ENCODE measurements around the gene SERINC5.
"Not testable (repeated sequence)": the region's sequence is repeated elsewhere in the genome, so short reads cannot be mapped to it uniquely, and the experiment has no call there.

Gene SERINC5

GRCh38 chr5:80105698-80106439 is 150.0 kb downstream of the SERINC5 start:
- H3K4me3 Mint-ChIP-seq: no peak overlapping the region
- no peak overlapping the region for H3K27ac Mint-ChIP-seq
- ATAC-seq (ENCODE audit: low read depth): no peak
- no peaks in the 10 kb centered on the region for H3K9me3 Mint-ChIP-seq
- no peaks in the 10 kb centered on the region for H3K36me3 Mint-ChIP-seq
- no peak for DNase-seq (ENCODE audit: low spot score in 2 of 2)
- H3K4me1 Mint-ChIP-seq: peaks cover 7% of the 10 kb centered on the region
- H3K27me3 Mint-ChIP-seq: peaks cover 6% of the 10 kb centered on the region

GRCh38 chr5:80103371-80103770 is 152.5 kb downstream of the SERINC5 start:
- Mint-ChIP-seq H3K36me3 (no peaks in the 10 kb centered on the region), H3K4me3 (no peak overlapping the region), H3K27me3 (peaks cover 4% of the 10 kb centered on the region), H3K4me1 (peaks cover 2% of the 10 kb centered on the region), H3K27ac (no peak overlapping the region), H3K9me3 (no peaks in the 10 kb centered on the region)
- ATAC-seq (ENCODE audit: low read depth) (no peak), DNase-seq (ENCODE audit: low spot score in 2 of 2) (no peak)

- Mint-ChIP-seq H3K4me1 (peaks cover 2% of the 10 kb centered on the region), H3K36me3 (no peaks in the 10 kb centered on the region), H3K27ac (no peak overlapping the region), H3K9me3 (no peaks in the 10 kb centered on the region), H3K27me3 (peaks cover 4% of the 10 kb centered on the region), H3K4me3 (no peak overlapping the region)
- no peak for ATAC-seq (ENCODE audit: low read depth)
- no peak for DNase-seq (ENCODE audit: low spot score in 2 of 2)
Measured at GRCh38 chr5:80101993-80102392, 153.9 kb downstream of the SERINC5 start.

- ATAC-seq (ENCODE audit: low read depth) (no peak), DNase-seq (ENCODE audit: low spot score in 2 of 2) (no peak)
- Mint-ChIP-seq H3K9me3 (no peaks in the 10 kb centered on the region), H3K27ac (no peak overlapping the region), H3K27me3 (no peaks in the 10 kb centered on the region), H3K4me3 (no peak overlapping the region), H3K36me3 (no peaks in the 10 kb centered on the region), H3K4me1 (no peaks in the 10 kb centered on the region)
Measured at GRCh38 chr5:80097451-80097850, 158.4 kb downstream of the SERINC5 start.

- Mint-ChIP-seq H3K27ac (peak overlapping the region; percentile 54), H3K36me3 (no peaks in the 10 kb centered on the region), H3K27me3 (no peaks in the 10 kb centered on the region), H3K9me3 (no peaks in the 10 kb centered on the region), H3K4me3 (no peak overlapping the region), H3K4me1 (no peaks in the 10 kb centered on the region)
- DNase-seq (ENCODE audit: low spot score in 2 of 2) (no peak), ATAC-seq (ENCODE audit: low read depth) (no peak)
Measured at GRCh38 chr5:80094236-80094738, 161.6 kb downstream of the SERINC5 start.

- H3K27me3 Mint-ChIP-seq: no peaks in the 10 kb centered on the region
- no peaks in the 10 kb centered on the region for H3K36me3 Mint-ChIP-seq
- no peaks in the 10 kb centered on the region for H3K9me3 Mint-ChIP-seq
- H3K27ac Mint-ChIP-seq: no peak overlapping the region
- H3K4me1 Mint-ChIP-seq: no peaks in the 10 kb centered on the region
- DNase-seq (ENCODE audit: low spot score in 2 of 2) (no peak), ATAC-seq (ENCODE audit: low read depth) (no peak)
- no peak overlapping the region for H3K4me3 Mint-ChIP-seq
Measured at GRCh38 chr5:80093796-80094195, 162.1 kb downstream of the SERINC5 start.

GRCh38 chr5:80092486-80093107 is 163.3 kb downstream of the SERINC5 start:
- no peaks in the 10 kb centered on the region for H3K4me1 Mint-ChIP-seq
- H3K4me3 Mint-ChIP-seq: no peak overlapping the region
- no peak for ATAC-seq (ENCODE audit: low read depth)
- H3K27ac Mint-ChIP-seq: no peak overlapping the region
- H3K9me3 Mint-ChIP-seq: no peaks in the 10 kb centered on the region
- H3K36me3 Mint-ChIP-seq: no peaks in the 10 kb centered on the region
- no peaks in the 10 kb centered on the region for H3K27me3 Mint-ChIP-seq
- DNase-seq (ENCODE audit: low spot score in 2 of 2): no peak

- DNase-seq (ENCODE audit: low spot score in 2 of 2): peak; percentile 32 to 49
- not testable (repeated sequence) for H3K27me3 Mint-ChIP-seq, H3K9me3 Mint-ChIP-seq, H3K36me3 Mint-ChIP-seq, H3K4me3 Mint-ChIP-seq, H3K27ac Mint-ChIP-seq, H3K4me1 Mint-ChIP-seq
- ATAC-seq (ENCODE audit: low read depth): peak; percentile 60
Measured at GRCh38 chr5:80091792-80092192, 164.1 kb downstream of the SERINC5 start.

- ATAC-seq (ENCODE audit: low read depth) (no peak), DNase-seq (ENCODE audit: low spot score in 2 of 2) (no peak)
- Mint-ChIP-seq H3K4me1 (no peaks in the 10 kb centered on the region), H3K27ac (no peak overlapping the region), H3K4me3 (no peak overlapping the region), H3K9me3 (no peaks in the 10 kb centered on the region), H3K27me3 (peaks cover under 1% of the 10 kb centered on the region), H3K36me3 (no peaks in the 10 kb centered on the region)
Measured at GRCh38 chr5:80090884-80091166, 165.0 kb downstream of the SERINC5 start.

GRCh38 chr5:80083101-80083890 is 172.6 kb downstream of the SERINC5 start:
- ATAC-seq (ENCODE audit: low read depth) (peak; percentile 73), DNase-seq (ENCODE audit: low spot score in 2 of 2) (peak; percentile 30 to 47)
- peak overlapping the region; percentile 36 for H3K27ac Mint-ChIP-seq
- no peaks in the 10 kb centered on the region for H3K9me3 Mint-ChIP-seq
- H3K4me1 Mint-ChIP-seq: peaks cover 3% of the 10 kb centered on the region
- H3K36me3 Mint-ChIP-seq: no peaks in the 10 kb centered on the region
- H3K27me3 Mint-ChIP-seq: peaks cover 4% of the 10 kb centered on the region
- peak overlapping the region; percentile 82 for H3K4me3 Mint-ChIP-seq

GRCh38 chr5:80082731-80083100 is 173.1 kb downstream of the SERINC5 start:
- Mint-ChIP-seq H3K4me1 (peaks cover 3% of the 10 kb centered on the region), H3K9me3 (no peaks in the 10 kb centered on the region), H3K4me3 (peak overlapping the region; percentile 82), H3K27ac (no peak overlapping the region), H3K27me3 (peaks cover 4% of the 10 kb centered on the region), H3K36me3 (no peaks in the 10 kb centered on the region)
- DNase-seq (ENCODE audit: low spot score in 2 of 2): peak; percentile 26 to 44
- peak; percentile 62 for ATAC-seq (ENCODE audit: low read depth)

GRCh38 chr5:80082281-80082680 is 173.6 kb downstream of the SERINC5 start:
- H3K4me1 Mint-ChIP-seq: peaks cover 3% of the 10 kb centered on the region
- no peaks in the 10 kb centered on the region for H3K9me3 Mint-ChIP-seq
- DNase-seq (ENCODE audit: low spot score in 2 of 2) (no peak), ATAC-seq (ENCODE audit: low read depth) (no peak)
- no peak overlapping the region for H3K27ac Mint-ChIP-seq
- peaks cover 4% of the 10 kb centered on the region for H3K27me3 Mint-ChIP-seq
- H3K36me3 Mint-ChIP-seq: no peaks in the 10 kb centered on the region
- H3K4me3 Mint-ChIP-seq: no peak overlapping the region

- H3K27ac Mint-ChIP-seq: no peak overlapping the region
- H3K36me3 Mint-ChIP-seq: no peaks in the 10 kb centered on the region
- peaks cover 3% of the 10 kb centered on the region for H3K4me1 Mint-ChIP-seq
- no peak for DNase-seq (ENCODE audit: low spot score in 2 of 2)
- H3K9me3 Mint-ChIP-seq: no peaks in the 10 kb centered on the region
- H3K4me3 Mint-ChIP-seq: no peak overlapping the region
- no peak for ATAC-seq (ENCODE audit: low read depth)
- H3K27me3 Mint-ChIP-seq: no peaks in the 10 kb centered on the region
Measured at GRCh38 chr5:80078921-80079320, 176.9 kb downstream of the SERINC5 start.

- Mint-ChIP-seq H3K9me3 (no peaks in the 10 kb centered on the region), H3K27me3 (no peaks in the 10 kb centered on the region), H3K4me1 (no peaks in the 10 kb centered on the region), H3K4me3 (no peak overlapping the region), H3K27ac (no peak overlapping the region), H3K36me3 (no peaks in the 10 kb centered on the region)
- no peak for DNase-seq (ENCODE audit: low spot score in 2 of 2)
- no peak for ATAC-seq (ENCODE audit: low read depth)
Measured at GRCh38 chr5:80077051-80077714, 178.7 kb downstream of the SERINC5 start.

Measured in memory B cell (primary cell).